GM21619 (cell line): ENCODE measurements around the gene PPP6R2.
"Not testable (repeated sequence)": the region's sequence is repeated elsewhere in the genome, so short reads cannot be mapped to it uniquely, and the experiment has no call there.

Experiments
- ATAC-seq: cut with Tn5 transposase; IDR thresholded peaks from one replicate; pipeline ENCODE4 v1.9.1; 2021; ENCODE audit not compliant: unreplicated experiment

The PPP6R2 gene

DNA sequence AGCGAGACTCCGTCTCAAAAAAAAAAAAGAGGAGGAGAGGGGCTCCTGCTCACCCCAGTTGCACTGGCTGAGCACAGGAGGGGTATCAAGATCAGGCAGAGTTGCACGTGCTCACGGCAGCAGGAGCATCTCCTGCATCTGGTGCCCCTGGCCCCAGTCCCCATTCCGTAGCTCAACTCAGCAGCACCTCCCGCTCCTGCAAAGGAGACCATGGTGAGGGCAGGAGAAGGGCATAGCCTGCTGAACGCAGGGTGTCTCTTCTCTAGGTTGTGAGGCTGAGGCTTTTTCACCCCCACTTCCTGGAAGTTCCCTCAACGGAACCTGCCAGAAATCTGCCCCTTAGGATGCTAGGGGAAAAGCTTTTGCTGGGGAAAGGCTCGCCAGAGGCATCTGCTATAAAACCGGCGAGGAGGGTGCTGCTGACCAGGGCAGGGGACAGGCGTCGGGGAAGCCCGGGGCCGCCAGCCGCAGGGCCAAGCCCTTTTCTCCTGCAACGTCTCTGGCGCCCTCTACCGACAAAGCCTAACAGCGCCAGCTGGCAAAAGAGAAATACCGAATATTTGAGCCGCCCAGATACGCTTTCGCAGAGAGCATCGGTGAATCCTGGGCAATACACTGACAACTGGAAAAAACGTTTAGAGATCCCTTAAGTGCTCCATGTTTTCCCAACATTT lies 1.0 kb upstream of the PPP6R2 start:
- ATAC-seq = no peak

DNA sequence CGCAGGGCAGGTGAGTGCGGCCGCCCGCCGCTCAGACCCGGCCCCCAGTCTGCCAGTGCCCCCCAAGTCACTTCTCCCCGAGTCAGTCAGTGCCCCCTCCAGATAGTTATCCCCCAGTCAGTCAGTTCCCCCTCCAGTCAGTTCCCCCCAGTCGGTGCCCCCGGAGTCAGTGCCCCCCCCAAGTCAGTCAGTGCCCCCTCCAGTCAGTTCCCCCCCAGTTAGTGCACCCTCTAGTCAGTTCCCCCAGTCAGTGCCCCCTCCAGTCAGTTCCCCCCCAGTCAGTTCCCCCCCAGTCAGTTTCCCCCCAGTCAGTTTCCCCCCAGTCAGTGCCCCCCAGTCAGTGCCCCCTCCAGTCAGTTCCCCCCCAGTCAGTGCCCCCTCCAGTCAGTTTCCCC lies 411 bp downstream of the PPP6R2 start:
- no peak for ATAC-seq

DNA sequence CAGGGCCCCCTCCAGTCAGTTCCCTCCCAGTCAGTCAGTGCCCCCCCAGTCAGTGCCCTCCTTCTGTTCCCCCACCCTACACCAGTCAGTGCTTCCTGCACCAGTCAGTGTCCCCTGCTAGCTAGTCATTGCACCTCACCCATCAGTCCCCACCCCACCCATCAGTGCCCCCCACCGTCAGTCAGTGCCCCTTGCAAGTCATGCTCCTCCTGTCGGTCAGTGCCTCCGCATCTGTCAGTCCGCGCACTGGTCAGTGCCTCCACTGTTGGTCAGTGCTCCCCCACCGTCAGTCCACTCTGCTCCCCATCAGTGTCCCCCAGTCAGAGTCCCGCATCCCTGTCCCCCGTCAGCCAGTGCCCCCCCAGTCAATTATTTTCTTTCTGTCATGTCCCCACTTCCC lies 3.3 kb downstream of the PPP6R2 start:
- ATAC-seq = no peak

DNA sequence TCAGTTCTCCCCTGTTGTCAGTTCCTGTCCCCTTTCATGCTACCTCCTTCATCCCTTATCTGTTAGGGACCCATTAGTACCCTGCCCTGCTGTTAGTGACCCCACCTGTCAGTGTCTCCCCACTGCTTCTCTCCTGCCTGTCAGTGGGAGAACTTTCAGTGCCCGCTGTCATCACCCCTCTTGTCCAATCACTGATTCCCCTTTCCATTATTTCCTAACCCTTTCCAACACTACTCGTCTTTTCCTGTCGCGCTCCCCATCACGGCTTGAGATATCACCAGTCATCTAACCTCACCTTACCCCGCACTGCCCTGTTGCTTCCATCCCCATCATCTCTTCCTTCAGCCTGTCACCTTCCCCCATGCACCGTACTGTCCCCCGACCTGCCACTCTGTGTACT lies 4.0 kb downstream of the PPP6R2 start:
- no peak for ATAC-seq

DNA sequence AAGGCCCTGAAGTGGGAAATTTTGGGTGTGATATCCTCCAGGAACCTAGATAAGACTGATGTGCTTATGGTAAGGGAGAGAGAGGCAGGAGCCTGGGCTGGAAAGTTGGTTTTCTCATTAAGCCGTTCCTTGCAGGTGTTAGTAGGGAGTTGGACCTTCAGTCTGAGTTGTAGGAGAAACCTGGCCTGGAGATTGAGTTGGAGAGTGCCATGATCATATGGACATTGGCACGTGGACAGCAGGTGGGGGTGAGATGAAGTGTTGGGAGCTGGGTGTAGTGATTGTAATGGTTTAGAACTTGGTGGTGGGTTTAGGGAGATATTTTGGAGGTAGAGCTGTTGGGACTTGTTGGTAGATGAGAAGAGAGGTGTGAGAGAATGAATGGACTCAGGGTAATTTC lies 4.9 kb downstream of the PPP6R2 start:
- no peak for ATAC-seq

DNA sequence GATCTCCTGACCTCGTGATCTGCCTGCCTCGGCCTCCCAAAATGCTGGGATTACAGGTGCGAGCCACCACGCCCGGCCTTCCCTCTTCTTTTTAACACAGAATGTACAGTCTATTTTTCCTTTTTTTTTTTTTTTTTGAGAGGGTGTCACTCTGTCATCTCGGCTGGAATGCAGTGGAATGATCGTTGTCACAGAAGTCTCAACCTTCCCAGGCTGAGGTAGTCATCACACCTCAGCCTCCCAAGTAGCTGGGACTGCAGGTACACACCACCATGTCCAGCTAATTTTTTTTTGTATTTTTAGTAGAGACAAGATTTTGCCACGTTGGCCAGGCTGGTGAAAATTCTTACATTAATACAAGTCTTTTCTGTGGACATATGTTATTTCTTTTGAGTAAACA lies 13.1 kb downstream of the PPP6R2 start:
- ATAC-seq = no peak

DNA sequence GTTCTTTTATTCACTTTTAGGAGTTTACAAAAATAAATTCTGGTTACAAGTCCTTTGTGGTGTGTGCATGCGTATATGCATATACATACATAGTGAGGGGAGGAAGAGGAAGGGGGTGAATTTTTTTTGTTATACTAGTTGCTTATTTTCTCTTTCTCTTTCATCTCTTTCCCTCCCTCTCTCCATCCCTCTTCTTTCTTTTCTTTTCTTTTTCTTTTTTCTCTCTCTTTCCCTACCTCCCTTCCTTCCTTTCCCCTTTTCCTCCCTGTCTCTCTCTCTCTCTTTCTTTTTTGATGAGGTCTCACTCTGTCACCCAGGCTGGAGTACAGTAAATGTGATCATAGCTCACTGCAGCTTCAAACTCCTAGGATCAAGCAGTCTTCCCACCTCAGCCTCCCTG lies 14.1 kb downstream of the PPP6R2 start:
- ATAC-seq = no peak

DNA sequence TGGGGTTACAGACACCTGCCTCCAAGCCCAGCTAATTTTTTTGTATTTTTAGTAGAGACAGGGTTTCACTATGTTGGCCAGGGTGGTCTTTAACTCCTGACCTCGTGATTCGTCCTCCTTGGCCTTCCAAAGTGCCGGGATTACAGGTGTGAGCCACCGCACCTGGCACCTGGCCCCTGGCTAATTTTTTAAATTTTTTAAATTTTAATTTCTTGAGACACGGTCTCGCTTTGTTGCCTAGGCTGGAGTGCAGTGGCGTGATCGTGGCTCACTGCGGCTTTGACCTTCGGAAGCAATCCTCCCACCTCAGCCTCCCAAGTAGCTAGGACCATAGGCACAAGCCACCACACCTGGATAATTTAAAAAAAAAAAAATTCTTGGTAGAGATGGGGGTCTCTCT lies 14.6 kb downstream of the PPP6R2 start:
- ATAC-seq = no peak

DNA sequence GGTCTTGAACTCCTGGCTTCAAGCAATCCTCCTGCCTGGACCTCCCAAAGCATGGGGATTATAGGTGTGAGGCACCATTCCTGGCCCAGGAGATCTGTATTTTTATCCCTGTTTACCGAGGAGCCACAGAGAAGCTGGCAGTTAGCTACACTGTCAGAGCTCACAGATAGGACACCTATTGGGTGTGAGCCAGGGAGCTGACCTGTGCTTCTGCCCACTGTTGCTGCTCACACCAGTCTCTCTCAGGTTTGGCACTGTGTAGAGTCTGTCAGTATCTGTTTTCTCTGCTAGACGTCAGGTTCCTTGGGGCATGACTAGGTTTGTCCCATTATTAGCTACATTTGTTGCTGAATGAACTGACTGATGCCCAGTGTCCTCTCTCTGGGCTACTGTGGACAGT lies 17.5 kb downstream of the PPP6R2 start:
- ATAC-seq = no peak

DNA sequence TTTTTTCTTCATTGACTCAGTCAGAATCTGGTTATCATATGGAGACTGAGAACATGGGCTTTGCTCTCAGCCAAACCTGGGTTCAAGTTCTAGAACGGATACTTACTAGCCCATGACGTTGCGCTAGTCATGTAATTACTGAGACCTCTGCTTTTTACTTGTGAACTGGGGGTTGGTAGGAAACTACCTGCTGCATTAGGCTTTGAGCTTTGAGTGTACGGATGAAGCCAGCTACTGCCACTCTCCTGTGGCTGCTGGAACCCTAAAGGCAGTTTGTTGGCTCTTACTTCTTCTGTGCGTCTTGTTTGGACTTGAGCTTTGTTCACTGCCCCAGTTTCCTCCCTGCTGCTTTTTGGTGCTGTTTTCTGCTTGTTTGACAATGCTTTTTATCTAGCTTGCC lies 18.1 kb downstream of the PPP6R2 start:
- ATAC-seq = no peak

DNA sequence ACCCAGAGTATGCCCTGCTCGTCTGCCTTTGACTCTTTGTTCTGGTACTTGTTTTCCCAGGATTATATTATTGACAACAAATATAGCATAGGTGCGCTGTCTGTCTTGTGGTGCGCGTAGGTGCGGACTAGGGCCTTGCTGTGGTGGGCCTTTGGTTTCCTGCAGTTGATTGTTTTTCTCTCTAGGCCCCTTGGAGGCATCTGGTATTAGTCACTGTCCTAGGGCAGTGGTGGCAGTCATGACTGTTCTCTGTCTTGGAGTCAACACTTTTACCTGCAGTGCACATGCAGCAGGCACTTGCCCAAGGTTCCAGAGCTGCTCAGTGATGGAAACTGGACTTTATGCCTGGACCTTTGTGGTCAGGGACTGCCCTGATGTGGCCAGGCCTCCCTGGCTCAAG lies 18.6 kb downstream of the PPP6R2 start:
- no peak for ATAC-seq

DNA sequence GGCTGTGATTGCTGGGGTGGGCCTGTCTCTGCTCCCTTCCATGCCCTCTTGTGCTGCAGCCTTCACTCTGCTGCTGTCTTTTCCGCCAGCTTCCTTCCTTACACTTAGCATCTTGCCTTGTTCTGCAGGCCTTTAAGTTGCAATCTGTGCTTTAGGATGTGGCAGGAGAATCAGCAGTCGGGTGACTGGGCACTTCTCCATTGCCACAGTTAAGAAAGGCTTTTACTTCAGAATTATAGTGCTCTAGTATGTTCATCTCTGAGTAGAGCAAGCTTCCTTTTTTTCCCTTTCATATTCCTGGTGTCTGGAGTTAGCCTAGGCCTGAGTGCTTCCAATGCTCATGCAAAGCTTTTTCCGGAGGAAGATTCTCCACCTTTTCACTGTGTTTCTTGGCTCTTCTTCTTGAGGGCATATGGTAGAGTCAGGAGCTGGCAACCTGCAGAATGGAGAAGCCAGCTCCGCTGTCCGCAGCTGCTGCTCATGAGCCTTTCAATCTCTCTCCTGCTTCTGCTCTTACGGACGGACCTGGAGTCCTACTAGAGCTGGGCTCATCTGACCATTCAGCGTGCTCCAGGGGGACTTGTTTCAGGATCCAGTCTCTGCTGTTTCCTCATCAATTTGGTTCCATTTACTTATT lies 20.2 kb downstream of the PPP6R2 start:
- ATAC-seq = no peak

DNA sequence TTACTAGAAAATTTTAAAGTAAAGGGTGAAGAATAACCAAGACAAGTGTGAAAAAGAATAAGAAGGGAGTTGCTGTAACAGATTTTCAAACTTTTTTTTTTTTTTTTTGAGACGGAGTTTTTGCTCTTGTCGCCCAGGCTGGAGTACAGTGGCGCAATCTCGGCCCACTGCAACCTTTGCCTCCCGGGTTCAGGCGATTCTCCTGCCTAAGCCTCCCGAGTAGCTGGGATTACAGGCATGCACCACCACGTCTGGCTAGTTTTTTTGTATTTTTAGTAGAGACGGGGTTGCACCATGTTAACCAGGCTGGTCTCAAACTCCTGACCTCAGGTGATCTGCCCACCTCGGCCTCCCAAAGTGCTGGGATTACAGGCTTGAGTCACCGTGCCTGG lies 20.7 kb downstream of the PPP6R2 start:
- not testable (repeated sequence) for ATAC-seq

DNA sequence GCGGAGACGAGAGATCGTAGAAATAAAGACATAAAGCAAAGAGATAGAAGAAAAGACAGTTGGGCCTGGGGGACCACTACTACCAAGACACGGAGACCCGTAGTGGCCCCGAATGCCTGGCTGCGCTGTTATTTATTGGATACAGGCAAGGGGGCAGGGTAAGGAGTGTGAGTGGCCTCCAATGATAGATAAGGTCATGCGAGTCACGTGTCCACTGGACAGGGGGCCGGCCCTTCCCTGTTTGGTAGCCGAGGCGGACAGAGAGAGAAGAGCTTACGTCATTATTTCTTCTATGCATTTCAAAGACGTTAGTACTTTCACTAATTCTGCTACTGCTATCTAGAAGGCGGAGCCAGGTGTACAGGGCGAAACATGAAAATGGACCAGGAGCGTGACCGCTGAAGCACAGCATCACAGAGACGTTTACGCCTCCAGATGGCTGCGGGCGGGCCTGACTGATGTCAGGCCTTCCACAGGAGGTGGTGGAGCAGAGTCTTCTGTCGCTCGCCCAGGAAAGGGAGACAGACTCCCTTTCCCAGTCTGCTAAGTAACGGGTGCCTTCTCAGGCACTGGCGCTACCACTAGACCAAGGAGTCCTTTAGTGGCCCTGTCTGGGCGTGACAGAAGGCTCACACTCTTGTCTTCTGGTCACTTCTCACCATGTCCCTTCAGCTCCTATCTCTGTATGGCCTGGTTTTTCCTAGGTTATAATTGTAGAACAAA lies 24.8 kb downstream of the PPP6R2 start:
- ATAC-seq = no peak

DNA sequence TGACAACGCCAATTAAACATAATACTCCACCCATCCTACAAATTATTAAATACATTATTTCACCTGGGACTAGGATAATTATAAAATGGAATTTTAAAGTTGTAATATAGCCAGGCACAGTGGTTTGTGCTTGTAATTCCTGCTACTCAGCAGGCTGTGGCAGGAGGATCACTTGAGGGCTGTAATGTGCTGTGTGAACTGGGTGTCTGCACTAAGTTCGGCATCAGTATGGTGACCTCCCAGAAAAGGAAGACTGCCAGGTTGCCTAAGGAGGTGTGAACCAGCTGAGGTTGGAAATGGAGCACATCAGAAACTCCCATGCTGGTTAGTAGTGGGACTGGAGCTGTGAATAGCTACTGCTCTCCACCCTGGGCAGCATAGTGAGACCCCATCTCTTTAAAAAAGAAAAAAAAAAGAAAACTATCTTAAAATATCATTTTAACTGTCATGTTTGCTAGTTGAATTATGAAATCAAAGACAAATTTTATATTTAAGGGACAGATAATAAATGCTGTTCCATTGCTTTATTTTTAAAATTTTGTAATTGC lies 28.0 kb downstream of the PPP6R2 start:
- no peak for ATAC-seq

DNA sequence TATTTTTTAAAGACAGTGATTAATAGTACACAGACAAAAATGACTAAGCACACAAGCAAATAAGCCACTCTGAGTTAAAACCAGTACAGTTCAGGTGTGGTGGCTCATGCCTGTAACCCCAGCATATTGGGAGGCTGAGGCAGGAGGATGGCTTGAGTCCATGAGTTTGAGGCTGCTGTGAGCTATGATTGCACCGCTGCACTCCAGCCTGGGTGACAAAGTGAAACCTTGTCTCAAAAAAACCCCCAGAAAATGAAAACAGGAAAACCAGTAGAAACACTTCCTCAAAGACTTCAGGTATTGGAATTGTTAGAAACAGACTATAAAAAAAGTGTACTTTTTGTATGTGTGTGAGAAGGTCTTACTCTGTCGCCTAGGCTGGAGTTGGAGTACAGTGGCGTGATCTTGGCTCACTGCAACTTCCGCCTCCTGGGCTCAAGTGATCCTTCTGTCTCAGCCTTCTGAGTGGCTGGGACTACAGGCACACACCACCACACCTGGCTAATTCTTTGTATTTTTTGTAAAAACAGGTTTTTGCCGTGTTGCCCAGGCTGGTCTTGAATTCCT lies 33.0 kb downstream of the PPP6R2 start:
- ATAC-seq = no peak

DNA sequence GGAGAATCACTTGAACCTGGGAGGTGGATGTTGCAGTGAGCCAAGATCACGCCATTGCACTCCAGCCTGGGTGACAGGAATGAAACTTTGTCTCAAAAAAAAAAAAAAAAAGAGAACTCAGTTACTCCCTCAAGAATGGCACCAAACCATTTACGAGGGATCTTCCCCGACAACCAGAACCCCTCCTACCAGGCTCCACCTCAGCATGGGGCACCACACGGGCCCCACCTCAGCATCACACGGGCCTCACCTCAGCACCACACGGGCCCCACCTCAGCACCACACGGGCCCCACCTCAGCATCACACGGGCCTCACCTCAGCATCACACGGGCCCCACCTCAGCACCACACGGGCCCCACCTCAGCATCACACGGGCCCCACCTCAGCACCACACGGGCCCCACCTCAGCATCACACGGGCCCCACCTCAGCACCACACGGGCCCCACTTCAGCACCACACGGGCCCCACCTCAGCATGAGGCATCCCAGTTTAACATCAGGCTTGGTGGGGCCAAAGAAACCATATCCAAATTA lies 38.0 kb downstream of the PPP6R2 start:
- ATAC-seq = not testable (repeated sequence)

DNA sequence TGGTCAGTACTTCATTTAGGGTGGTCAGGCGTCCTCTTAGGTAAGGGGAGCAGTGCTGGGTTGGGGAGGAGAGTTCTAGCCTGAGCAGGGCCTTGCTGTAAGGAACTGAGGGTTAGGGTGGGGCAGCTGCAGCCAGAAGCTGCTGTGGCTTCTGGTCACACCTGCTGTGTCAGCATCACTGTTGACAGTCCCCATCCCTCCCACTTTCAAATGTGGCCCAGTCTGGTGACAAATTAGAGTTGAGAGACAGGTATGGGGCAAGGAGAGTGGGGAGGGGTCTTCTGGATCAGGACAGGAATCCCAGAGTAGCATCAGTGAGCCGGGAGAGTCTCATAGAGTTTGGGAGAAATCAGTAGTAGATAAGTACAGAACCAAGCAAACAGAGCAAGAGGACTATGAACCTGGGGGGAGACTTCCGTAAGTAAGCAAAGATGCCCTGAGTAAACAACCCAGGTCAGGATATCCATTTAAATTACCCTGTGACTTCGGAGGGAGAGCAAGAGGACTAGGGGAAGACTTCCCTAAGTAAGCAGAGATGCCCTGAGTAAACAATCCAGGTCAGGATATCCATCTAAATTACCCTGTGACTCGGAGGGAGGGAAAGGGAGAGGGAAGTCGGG lies 53.7 kb downstream of the PPP6R2 start:
- ATAC-seq = no peak

DNA sequence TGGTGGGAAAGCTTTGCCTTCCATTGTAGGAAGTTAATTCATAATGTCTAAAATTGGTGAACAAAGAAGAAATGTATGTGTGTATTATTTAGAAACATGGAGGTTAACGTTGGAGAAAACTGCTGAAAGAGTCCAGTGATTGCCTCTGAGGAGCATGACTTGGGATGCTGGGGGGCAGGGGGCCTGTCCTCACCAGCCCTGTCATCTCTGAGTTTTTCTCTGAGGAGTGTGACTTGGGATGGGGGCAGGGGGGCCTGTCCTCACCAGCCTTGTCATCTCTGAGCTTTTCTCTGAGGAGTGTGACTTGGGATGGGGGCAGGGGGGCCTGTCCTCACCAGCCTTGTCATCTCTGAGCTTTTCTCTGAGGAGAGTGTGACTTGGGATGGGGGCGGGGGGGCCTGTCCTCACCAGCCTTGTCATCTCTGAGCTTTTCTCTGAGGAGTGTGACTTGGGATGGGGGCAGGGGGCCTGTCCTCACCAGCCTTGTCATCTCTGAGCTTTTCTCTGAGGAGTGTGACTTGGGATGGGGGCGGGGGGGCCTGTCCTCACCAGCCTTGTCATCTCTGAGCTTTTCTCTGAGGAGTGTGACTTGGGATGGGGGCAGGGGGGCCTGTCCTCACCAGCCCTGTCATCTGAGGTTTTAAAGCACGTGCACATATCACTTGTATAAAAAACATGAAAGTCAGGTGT lies 54.4 kb downstream of the PPP6R2 start:
- not testable (repeated sequence) for ATAC-seq

DNA sequence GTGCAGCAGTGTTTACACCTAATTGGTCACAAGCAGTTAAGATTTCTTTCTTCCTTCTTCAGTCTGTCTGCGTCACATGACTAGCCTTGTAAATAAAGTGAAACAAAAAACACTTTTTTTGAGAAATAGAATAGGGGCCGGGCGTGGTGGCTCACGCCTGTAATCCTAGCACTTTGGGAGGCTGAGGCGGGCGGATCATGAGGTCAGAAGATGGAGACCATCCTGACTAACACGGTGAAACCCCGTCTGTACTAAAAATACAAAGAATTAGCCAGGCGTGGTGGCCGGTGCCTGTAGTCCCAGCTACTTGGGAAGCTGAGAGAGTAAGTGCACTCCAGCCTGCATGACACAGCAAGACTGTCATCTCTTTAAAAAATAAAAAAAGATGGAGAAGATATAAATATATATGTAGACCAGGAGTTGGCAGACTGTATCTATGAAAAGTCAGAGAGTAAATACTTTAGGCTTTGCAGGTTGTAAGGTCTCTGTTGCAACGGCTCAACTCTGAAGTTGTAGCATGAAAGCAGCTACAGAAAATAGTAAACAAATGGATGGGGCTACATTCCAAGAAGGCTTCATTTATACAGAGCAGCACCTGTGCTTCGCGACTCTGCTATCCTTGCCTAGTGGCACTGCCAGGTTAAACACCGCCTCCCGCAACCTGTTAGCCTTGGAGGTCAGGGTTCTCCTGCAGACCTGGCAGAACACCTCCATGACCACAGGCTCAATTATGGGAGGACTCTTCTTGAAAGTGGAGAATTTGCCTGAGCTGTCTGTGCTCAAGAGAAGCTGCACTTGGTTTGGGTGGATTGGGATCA lies 55.9 kb downstream of the PPP6R2 start:
- ATAC-seq = no peak
